HepG2 (cell line): ENCODE data around the gene PELI2. TPM values are rescaled to one million over a fixed set of nuclear protein-coding genes. Genes with fewer than 3 reads are reported as not detected.

Experiments used
- ATAC-seq: fragments of 200-7000 bp; cut with Tn5 transposase; 3 replicates; pipeline ENCODE4 v1.9.1; 2020; ENCODE audit warnings: mild to moderate bottlenecking, moderate library complexity
- BruUV-seq: library from RNA; stranded (reverse); fragments of 400-500 nt; replicated peaks from 2 replicates; lab custom pipeline; 2021; lab: Mats Ljungman, UMichigan
- CTCF ChIA-PET: fragments of 300-600 bp; formaldehyde crosslinking; extraction: SDS; loops from one replicate; lab custom pipeline; 2021; ENCODE audit warnings: low total read pairs, inconsistent platforms, low intra/inter-chr PET ratio; lab: Yijun Ruan, JAX
- POLR2A ChIA-PET: fragments of 350-600 bp; sonication (Branson Sonifier 250); formaldehyde crosslinking; loops from one replicate; lab custom pipeline; 2020; ENCODE audit warnings: antibody characterized with exemption, inconsistent platforms; lab: Yijun Ruan, JAX
- DNase-seq: peaks from one replicate; pipeline ENCODE4 v3.0.0-alpha.2; 2015; ENCODE audit warnings: low spot score
- FAIRE-seq: peaks from 3 replicates; lab custom pipeline; 2011; peaks lifted over from hg19 to GRCh38; lab: Jason Lieb, UNC
- H2AFZ ChIP-seq: one replicate; pipeline ENCODE4 v1.6.1; 2011; ENCODE audit warnings: low read length, inconsistent platforms
- H3K27ac ChIP-seq: fragments of 300-600 bp; 3 replicates; pipeline ENCODE4 v1.8.0; 2011; ENCODE audit warnings: mixed run types, mild to moderate bottlenecking, mixed read lengths, low read length, inconsistent platforms; ENCODE audit not compliant: insufficient read depth; ENCODE audit errors: extremely low read length
- H3K27me3 ChIP-seq, 2 experiments: fragments of 200-600 bp in 1 of 2; 2 replicates in 1 of 2; 3 replicates in 1 of 2; pipeline versions ENCODE4 v1.6.0 to v1.8.0; 2011; ENCODE audit warnings: low read length in 2 of 2, mild to moderate bottlenecking in 2 of 2, moderate library complexity in 2 of 2, inconsistent platforms in 1 of 2; ENCODE audit not compliant: insufficient read depth in 2 of 2, control insufficient read depth in 1 of 2
- H3K36me3 ChIP-seq, 2 experiments: fragments of 200-600 bp in 1 of 2; replicated peaks in 1 of 2; 2 replicates in 1 of 2; 3 replicates in 1 of 2; pipeline versions ENCODE4 v1.5.1 to v1.8.0; 2011; ENCODE audit warnings: low read length in 2 of 2, inconsistent platforms in 1 of 2; ENCODE audit not compliant: insufficient read depth in 2 of 2, control insufficient read depth in 1 of 2
- H3K4me1 ChIP-seq: 2 replicates; pipeline ENCODE4 v1.5.1; 2012; ENCODE audit warnings: low read length, inconsistent platforms; ENCODE audit not compliant: insufficient read depth
- H3K4me2 ChIP-seq: 2 replicates; pipeline ENCODE4 v1.6.0; 2011; ENCODE audit warnings: low read depth, low read length, inconsistent platforms
- H3K4me3 ChIP-seq, 3 experiments: fragments of 200-600 bp in 1 of 3; sonication (generic), shearing (Covaris generic) in 1 of 3; replicated peaks in 1 of 3; 2 replicates each; pipeline ENCODE4 v1.5.1; 2011 to 2016; ENCODE audit warnings: low read length in 3 of 3, inconsistent platforms in 2 of 3, low read depth in 2 of 3, mild to moderate bottlenecking in 2 of 3, control low read depth in 1 of 3, mixed read lengths in 1 of 3; ENCODE audit not compliant: insufficient read depth in 1 of 3
- H3K79me2 ChIP-seq: one replicate; pipeline ENCODE4 v1.6.1; 2011; ENCODE audit warnings: low read length, inconsistent platforms; ENCODE audit not compliant: insufficient read depth
- H3K9ac ChIP-seq: 2 replicates; pipeline ENCODE4 v1.6.0; 2011; ENCODE audit warnings: mild to moderate bottlenecking, low read depth, low read length, inconsistent platforms; ENCODE audit not compliant: insufficient read depth
- H3K9me3 ChIP-seq: 2 replicates; pipeline ENCODE4 v1.5.1; 2012; ENCODE audit warnings: mild to moderate bottlenecking, low read length
- H4K20me1 ChIP-seq: 2 replicates; pipeline ENCODE4 v1.6.0; 2011; ENCODE audit warnings: inconsistent platforms, mild to moderate bottlenecking, low read length, moderate library complexity; ENCODE audit not compliant: insufficient read depth
- ARID4A ChIP-seq: sonication (generic); formaldehyde crosslinking; IDR thresholded peaks from 2 replicates; pipeline ENCODE4 v1.5.0; 2020; ENCODE audit warnings: mild to moderate bottlenecking, missing genetic modification reagents, borderline replicate concordance
- CHD2 ChIP-seq: IDR thresholded peaks from 2 replicates; pipeline ENCODE4 v1.6.1; 2011; ENCODE audit warnings: low read depth, low read length, improper control_type of control experiment
- NFAT5 ChIP-seq: sonication (generic); formaldehyde crosslinking; IDR thresholded peaks from 2 replicates; pipeline ENCODE4 v1.4.0; 2020; ENCODE audit warnings: missing genetic modification reagents
- SALL2 ChIP-seq: sonication (generic); formaldehyde crosslinking; IDR thresholded peaks from 2 replicates; pipeline ENCODE4 v1.8.1; 2023; ENCODE audit warnings: mild to moderate bottlenecking, missing genetic modification reagents, inconsistent platforms
- STAT5B ChIP-seq: sonication (generic); formaldehyde crosslinking; IDR thresholded peaks from 2 replicates; pipeline ENCODE4 v1.4.0; 2020; ENCODE audit warnings: missing genetic modification reagents
- TSC22D2 ChIP-seq: sonication (generic); formaldehyde crosslinking; IDR thresholded peaks from 2 replicates; pipeline ENCODE4 v1.5.1; 2020; ENCODE audit warnings: missing genetic modification reagents, mild to moderate bottlenecking, borderline replicate concordance
- ZFP36L1 ChIP-seq: sonication (generic); formaldehyde crosslinking; IDR thresholded peaks from 2 replicates; pipeline ENCODE4 v1.8.0; 2022; ENCODE audit warnings: mild to moderate bottlenecking, missing genetic modification reagents, moderate library complexity
- ZNF350 ChIP-seq: sonication (generic); formaldehyde crosslinking; IDR thresholded peaks from 2 replicates; pipeline ENCODE4 v1.4.0; 2020; ENCODE audit warnings: mild to moderate bottlenecking, low read depth, missing genetic modification reagents, borderline replicate concordance
- ZNF619 ChIP-seq: sonication (generic); formaldehyde crosslinking; IDR thresholded peaks from 2 replicates; pipeline ENCODE4 v1.4.0; 2020; ENCODE audit warnings: mild to moderate bottlenecking, missing genetic modification reagents
- ZNF75D ChIP-seq: sonication (generic); formaldehyde crosslinking; IDR thresholded peaks from 2 replicates; pipeline ENCODE4 v1.8.1; 2023; ENCODE audit warnings: missing genetic modification reagents, mild to moderate bottlenecking, borderline replicate concordance
- WGBS: methylation state at CpG from one replicate; pipeline ENCODE4 v1.1.6; 2017; ENCODE audit warnings: low lambda C conversion rate; 5-methylcytosine and 5-hydroxymethylcytosine counted together
- in situ Hi-C: cut with HindIII; loops from 2 replicates; pipeline ENCODE4 v1.10.0; 2017; ENCODE audit warnings: low pct_unique_long_range_greater_than_20kb; ENCODE audit not compliant: extremely low pct_ligation_motif_present
- intact Hi-C: fragments of 100-400 bp; cut with micrococcal nuclease; formaldehyde crosslinking; loops from one replicate; pipeline ENCODE4 v1.10.0; 2022; ENCODE audit not compliant: unreplicated experiment
- polyA plus RNA-seq, 8 experiments: library from polyadenylated mRNA; depleted of rRNA in 3 of 8; stranded (reverse) in 7 of 8; unstranded in 1 of 8; fragments of >200 nt; fragmentation: Illumina TruSeq in 4 of 8; extraction: Trizol in 4 of 8; gene quantifications; 2 replicates each; pipeline versions ENCODE4 v1.2.1 to v1.2.3, GENCODE V29; 2011 to 2016; ENCODE audit warnings: low read depth in 4 of 8, missing spikeins in 1 of 8, mixed read lengths in 1 of 8; ENCODE audit not compliant: insufficient read depth in 1 of 8
- total RNA-seq, 5 experiments: library from RNA; depleted of rRNA; stranded (reverse); fragments of >200 nt; fragmentation: Illumina TruSeq; extraction: Trizol; gene quantifications; 2 replicates each; pipeline ENCODE4 v1.2.3, GENCODE V29; 2016; ENCODE audit warnings: low read depth in 1 of 5
- TF ChIP-seq, protein P1 (sequence below): sonication (generic); formaldehyde crosslinking; IDR thresholded peaks from 2 replicates; pipeline ENCODE4 v1.5.0; 2020; ENCODE audit warnings: missing genetic modification reagents, mild to moderate bottlenecking, borderline replicate concordance
- TF ChIP-seq, protein P2 (sequence below): sonication (generic); formaldehyde crosslinking; IDR thresholded peaks from 2 replicates; pipeline ENCODE4 v1.9.0; 2022; ENCODE audit warnings: low read depth, missing genetic modification reagents

PELI2 gene
- total and polyA plus RNA-seq, 2 of the 13 experiments (the other 11 are each of a cell fraction or from before 2014, with no cell fraction given), result 0.07 TPM; not detected in 1

- H3K36me3 ChIP-seq, result no peaks in the 10 kb centered on the region
- FAIRE-seq, result no peak
- CTCF ChIA-PET, result no interaction called here
- POLR2A ChIA-PET, result no interaction called here
- H3K9me3 ChIP-seq, result no peaks in the 10 kb centered on the region
- in situ Hi-C loops (no loop called here), intact Hi-C loops (no loop called here)
- H3K9ac ChIP-seq, result no peak overlapping the region
- no TSS peak for BruUV-seq
- no peak for DNase-seq
- H2AFZ ChIP-seq, result no peak overlapping the region
- H3K27ac ChIP-seq, result no peak overlapping the region
- no peaks in the 10 kb centered on the region for H3K4me1 ChIP-seq
- H3K4me3 ChIP-seq, result no peak overlapping the region
- no peaks in the 10 kb centered on the region for H3K27me3 ChIP-seq
- H3K79me2 ChIP-seq, result no peaks in the 10 kb centered on the region
- H4K20me1 ChIP-seq, result no peaks in the 10 kb centered on the region
- H3K4me2 ChIP-seq, result no peak overlapping the region
- ATAC-seq, result no peak
- 3% methylated on average over 5 of the region's 5 CpGs for WGBS
- TF ChIP-seq ARID4A (CRISPR knock-in tag), result no peak
- no peak for TF ChIP-seq TSC22D2 (CRISPR knock-in tag)
- TF ChIP-seq, protein P1, sequence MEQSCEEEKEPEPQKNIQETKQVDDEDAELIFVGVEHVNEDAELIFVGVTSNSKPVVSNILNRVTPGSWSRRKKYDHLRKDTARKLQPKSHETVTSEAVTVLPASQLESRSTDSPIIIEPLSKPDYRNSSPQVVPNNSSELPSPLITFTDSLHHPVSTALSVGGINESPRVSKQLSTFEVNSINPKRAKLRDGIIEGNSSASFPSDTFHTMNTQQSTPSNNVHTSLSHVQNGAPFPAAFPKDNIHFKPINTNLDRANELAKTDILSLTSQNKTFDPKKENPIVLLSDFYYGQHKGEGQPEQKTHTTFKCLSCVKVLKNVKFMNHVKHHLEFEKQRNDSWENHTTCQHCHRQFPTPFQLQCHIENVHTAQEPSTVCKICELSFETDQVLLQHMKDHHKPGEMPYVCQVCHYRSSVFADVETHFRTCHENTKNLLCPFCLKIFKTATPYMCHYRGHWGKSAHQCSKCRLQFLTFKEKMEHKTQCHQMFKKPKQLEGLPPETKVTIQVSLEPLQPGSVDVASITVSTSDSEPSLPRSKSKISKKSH (CRISPR knock-in tag), result no peak
- no peak for TF ChIP-seq ZNF75D (CRISPR knock-in tag)
- TF ChIP-seq STAT5B, result no peak
- TF ChIP-seq ZNF350 (CRISPR knock-in tag), result no peak
- TF ChIP-seq, protein P2, sequence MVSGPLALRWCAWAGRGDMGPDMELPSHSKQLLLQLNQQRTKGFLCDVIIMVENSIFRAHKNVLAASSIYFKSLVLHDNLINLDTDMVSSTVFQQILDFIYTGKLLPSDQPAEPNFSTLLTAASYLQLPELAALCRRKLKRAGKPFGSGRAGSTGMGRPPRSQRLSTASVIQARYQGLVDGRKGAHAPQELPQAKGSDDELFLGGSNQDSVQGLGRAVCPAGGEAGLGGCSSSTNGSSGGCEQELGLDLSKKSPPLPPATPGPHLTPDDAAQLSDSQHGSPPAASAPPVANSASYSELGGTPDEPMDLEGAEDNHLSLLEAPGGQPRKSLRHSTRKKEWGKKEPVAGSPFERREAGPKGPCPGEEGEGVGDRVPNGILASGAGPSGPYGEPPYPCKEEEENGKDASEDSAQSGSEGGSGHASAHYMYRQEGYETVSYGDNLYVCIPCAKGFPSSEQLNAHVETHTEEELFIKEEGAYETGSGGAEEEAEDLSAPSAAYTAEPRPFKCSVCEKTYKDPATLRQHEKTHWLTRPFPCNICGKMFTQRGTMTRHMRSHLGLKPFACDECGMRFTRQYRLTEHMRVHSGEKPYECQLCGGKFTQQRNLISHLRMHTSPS (CRISPR knock-in tag), result no peak
- no peak for TF ChIP-seq SALL2
- TF ChIP-seq NFAT5, result no peak
- no peak for TF ChIP-seq ZFP36L1 (CRISPR knock-in tag)
- TF ChIP-seq ZNF619 (CRISPR knock-in tag), result no peak
- TF ChIP-seq CHD2, result no peak
Observed at GRCh38 chr14:56154321-56154720, 36.1 kb downstream of the PELI2 start.
